GM18511 (cell line): Measurements from ENCODE around the gene FEZF1.

Experiments
- ATAC-seq: cut with Tn5 transposase; IDR thresholded peaks from one replicate; pipeline ENCODE4 v1.9.1; 2021; ENCODE audit warnings: mild to moderate bottlenecking, moderate library complexity; ENCODE audit not compliant: unreplicated experiment

FEZF1 gene

DNA sequence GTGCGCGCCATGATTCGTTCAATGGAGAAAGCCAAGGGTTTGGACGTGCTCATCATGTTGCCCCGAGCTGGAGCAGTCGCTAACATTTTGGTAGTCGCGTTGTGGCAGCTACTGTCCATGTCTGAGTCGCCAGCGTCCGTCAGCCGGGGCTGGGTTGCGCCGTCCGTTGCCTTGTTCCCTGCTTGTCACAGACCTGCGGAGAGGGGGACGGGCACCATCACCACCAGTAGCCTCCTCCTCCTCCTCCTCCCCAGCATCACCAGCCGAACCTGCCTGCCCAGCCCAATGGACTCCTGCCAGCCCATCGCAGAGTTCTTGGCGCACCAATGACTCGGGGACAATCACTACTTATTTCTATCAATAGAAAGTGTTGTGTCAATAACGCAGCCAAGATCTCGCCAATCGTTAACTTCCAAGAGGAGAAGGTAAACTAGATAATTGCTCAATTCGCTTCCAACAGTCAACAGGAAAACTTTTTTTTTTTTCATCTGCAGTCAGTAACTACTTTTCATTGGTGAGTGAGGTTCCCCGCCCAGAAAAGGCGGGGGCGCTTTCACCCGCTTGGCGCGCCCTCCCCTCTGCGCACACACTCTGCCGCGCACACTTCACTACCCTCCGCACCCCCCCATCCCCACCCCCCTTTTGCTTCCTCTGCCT, at the start of gene FEZF1:
FEZF1 (minus strand) TSS at position 432 of the 657 bp plus-strand sequence; CDS start at position 119, 313 bp downstream.
- no peak for ATAC-seq

DNA sequence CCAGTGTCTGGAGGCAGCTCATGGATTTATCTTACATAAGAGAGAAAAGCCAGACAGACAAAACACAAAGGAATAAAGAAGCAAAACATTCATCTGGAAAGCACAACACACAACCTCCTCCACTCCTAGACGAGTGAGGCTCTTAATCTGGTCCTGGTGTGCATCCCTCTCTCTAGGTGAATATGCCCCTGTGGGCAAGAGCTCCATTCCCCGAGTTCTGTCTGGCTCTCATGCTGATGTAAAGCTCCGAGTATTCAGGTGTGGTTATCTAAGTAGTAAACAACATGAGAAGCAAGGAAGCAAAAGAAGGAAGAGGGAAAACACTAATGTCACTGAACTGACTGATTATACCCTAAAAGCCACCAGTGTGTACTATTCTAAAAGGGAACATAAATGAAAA, 47.9 kb upstream of the FEZF1 start:
- ATAC-seq, result no peak

DNA sequence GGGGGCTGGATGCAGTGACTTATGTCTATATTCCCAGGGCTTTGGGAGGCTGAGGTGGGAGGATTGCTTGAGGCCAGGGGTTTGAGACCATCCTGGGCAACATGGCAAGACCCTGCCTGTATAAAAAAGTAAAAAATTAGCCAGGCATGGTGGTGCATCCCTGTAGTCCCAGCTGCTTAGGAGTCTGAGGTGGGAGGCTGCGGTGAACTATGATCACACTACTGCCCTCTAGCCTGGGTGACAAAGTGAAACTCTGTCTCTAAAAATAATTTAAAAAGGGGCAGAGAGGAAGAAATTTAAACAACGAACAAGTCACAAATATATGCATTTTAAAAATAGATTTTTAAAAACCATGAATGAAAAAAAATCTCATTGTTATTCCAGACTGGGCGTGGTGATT, 46.2 kb upstream of the FEZF1 start:
- no peak for ATAC-seq

DNA sequence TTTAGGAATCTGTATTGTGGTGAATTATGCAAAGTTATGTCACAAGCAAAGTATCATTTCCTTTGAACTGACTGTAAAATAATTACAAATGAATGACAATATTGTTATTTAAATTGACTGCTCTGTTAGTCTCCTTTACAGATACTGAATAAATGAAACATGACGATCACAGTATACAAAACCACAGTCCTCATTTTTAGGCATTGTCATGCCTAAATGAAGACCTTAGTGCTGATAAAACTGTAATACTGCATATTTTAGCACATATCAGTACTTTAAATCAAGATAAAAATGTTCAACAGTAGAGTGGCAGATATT, 39.7 kb upstream of the FEZF1 start:
- no peak for ATAC-seq

DNA sequence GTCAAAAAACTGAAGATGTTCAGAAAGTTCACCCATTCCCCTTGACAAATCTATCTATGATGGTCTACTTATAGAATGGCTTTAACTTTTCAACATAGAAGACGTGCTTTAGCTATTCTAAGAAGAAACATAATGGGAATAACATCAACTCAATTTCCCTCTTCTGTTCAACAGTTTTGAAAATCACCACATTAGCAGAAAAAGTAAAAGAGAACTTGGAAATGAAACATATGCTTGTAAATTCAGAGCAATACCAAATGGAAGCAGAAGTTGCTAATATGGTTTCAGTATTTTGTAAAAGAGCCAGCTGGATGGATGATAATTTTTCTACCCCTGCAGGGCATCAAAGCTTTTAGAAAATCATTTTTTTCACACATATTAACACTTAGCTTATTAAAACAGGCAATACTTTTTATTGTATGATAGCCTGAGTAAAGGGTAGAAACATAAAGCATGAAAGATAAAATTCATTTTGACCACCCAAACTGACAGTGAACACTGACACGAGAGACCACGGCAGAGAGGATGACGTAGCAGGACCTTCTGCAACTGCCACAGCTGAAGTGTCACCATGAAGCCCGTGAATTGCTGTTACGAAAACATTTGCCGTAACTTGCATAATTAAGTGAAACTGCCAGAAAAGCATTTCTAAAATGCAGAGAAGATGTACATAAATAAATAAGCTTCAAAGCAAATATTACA, 39.2 kb upstream of the FEZF1 start:
- ATAC-seq, result no peak

DNA sequence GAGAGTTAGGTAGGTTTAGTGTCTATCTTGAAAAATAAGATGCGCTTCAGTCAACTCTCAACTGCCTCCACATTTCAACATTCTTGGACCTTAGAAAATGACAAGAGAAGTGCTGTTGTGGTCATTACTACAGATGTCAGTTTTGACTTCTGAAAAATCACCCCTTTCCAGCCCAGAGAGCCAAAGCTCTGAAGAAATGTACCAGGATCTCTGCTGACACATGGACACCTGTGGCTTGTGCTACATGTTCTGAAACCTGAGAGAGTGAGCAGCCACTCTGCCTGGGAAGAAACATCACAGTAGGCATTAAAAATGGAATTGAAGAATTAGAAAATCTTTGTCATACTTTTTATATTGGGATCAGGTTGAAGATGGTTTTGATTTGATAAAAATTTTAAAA, 35.9 kb upstream of the FEZF1 start:
- ATAC-seq, result no peak

DNA sequence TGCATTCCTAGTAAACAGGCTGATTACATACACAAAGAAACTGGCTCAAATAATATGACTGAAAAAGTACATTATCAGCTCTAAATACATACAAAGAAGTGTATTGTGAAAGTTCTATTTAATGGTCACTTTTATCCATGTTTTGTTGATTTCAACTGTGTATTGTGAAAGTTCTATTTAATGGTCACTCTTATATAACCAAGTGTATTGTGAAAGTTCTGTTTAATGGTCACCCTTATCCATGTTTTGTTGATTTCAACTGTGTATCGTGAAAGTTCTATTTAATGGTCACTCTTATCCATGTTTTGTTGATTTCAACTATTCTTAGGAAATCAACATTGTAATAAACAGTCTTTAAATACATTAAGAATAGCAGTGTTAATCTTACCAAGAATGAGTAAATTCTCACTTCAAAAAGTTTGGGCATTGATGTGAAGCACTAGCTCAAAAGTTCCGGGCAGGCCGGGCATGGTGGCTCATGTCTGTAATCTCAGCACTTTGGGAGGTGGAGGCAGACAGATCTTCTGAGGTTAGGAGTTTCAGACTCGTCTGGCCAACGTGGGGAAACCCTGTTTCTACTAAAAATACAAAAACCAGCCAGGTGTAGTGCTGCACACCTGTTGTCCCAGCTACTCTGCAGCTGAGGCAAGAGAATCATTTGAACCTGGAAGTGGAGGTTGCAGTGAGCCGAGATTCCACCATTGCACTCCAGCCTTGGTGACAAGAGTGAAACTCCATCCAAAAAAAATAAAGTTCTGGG, 34.8 kb upstream of the FEZF1 start:
- ATAC-seq, result no peak

DNA sequence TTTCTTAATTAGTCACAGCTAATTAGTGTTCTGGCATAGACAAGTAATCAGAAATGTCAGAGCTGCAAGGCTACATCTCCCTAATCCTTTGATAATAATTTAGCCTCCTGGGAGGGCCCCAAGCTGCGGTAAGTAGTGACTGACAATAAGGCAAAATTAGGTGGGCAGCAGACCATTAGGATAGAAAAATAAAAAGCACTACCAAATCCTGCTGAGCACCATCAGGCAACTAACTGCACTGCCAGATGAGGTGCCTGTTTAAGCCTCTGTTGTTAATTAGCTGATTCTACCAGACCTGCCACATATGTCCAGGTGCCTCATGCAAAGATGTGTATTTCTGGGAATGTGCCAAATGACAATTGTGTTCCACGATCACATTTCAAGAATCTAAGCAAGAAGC, 32.5 kb upstream of the FEZF1 start:
- ATAC-seq, result no peak

DNA sequence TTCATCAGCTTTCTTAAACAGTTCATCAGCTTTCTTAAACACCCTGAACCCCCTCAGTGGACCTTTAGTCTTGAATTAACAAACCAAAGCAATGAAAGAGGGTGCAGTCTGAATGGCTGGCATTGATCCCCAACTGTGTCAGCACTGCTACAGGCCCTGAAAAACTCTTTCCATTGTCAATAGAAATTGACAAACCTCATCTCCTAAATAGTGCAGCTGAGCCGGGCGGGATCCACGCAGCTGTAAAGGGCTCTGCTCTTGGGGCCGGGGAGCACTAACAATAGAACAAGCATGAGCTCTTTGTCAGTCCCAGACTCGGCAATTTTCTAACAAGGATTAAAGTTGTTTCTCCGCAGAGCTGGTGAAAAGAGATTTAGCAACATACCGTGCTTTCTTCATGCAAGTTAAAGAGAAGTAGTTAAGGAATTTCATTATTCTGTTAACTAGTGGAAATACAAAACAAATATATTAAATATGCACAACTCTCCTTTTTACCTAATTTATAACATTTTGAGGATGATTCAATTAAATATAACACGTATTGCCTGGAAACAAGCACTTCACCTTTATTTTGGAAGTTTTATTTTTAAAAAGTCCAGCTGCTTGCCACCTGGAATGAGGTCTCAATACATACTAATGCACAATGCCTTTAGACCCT, 24.7 kb upstream of the FEZF1 start:
- ATAC-seq, result no peak

DNA sequence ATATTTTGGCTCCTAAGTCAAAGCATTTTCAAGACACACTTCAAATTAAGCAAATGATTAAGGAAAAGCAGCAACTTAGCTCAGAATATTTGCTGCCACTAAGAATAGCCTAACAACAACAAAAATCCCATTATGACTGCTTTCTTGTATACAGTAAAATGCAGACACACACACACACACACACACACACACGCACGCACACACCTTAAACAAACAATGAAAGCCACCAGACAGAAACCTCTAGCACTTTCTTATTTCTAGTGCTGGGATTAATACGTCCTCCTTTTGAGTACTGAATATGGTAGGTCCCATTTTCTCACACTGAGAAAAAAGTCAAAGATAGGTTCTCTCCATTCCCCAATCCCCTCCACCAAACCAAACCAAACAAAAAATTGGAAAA, 23.4 kb upstream of the FEZF1 start:
- ATAC-seq, result no peak

DNA sequence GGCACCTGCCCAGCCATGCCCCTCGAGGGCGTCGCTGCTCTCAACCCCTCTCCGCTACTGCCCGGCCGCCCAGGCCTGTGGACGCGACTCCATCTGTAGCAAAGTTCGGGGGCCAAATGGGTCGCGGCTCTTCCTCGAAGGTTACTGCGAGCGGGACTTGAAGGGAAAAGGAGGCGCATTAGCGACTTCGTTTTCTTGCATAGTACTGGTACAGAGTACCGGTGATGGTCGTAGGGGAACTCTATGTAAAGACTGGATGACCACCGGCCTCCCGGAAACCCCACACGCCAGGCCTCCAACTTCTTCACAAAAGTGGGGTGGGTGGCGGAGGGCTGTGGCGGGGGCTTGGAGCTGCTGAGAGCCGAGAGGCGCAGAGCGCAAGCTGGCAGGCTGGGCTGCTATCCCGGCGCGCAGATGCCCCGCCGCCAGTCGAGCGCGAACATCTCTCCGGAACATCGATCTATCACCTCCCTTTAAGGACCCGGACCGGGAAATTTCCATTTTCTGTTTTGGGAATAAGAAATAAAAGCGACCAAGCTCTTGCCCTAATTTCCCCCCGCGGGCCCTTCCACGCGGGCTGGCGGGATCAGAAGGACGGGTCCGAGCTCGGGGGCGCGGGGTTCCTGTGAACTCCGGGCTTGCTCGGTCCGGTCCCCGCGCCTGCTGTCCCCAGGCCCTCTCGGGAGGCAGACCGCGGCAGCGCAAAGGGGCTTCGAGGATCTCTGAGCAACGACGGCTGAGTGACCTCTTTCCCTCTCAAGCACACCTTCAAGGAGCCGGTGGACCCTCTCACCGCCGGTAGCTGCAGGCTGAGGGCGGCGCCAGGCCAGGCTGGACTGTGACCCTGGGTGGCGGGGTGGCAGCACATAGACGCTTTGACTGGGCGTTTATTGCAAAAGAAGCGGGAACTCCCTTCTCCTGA, 12.2 kb upstream of the FEZF1 start:
- ATAC-seq, result no peak

DNA sequence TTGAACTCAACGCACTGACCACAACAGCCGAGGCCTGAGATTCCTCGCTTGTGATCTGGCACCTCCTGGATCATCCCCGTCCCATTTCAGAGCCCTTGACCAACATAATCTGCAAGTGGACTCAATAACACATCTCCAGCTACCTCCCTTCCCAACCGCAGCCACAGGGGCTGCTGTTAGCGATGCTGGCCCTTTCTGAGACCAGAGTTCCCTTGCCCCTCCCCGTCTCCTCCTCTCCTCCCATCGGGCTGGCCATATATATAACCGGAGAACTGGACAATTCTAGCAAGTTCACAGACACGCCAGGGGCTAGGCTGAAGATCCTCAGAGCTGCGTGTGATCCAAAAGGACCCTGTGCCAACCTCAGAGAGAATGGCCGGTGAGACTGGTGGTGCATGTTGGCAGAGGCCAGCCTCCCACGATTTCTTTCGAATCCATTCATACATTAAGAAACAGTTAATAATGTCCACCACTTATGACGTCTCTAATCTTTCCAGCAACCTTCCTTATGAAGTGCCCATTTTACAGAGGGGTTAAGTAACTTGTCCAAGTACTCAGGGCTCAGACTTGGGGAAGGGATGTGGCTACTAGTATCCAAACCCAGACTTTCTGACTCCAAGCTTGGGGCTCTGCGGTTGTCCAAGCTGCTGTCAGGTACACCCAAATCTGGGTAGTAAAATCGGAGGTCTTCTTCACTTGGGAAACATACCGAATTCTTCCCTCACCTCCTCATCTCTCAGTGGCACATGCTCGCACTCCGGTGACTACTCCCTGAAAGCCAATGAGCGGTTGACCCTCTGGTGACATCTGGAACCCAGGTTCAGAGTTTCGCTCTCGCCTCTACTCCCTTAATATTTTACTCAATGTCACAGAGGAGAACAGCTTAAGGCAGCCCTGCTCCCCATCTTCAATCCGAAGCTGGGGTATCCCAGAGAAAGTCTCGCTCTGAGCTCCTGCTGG, 11.2 kb upstream of the FEZF1 start:
- ATAC-seq, result no peak

DNA sequence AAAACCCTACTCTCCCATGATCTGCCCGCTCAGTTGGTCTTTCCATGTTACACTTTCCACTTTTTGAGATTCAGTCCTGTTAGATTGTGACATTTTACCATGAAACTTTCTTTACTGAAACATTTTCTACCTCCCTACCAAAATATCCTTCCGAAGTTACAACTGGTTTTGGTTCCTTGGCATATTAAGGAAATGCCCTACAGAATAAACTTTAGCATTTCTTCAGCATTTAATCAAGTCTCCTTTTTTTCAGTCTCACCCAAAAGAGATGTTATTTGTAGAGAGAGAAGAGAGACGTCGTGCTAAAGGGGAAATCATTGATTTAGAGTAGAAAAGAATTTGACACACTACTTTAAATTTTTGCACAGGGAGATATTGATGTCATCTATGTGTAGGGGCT, 9.7 kb upstream of the FEZF1 start:
- no peak for ATAC-seq

DNA sequence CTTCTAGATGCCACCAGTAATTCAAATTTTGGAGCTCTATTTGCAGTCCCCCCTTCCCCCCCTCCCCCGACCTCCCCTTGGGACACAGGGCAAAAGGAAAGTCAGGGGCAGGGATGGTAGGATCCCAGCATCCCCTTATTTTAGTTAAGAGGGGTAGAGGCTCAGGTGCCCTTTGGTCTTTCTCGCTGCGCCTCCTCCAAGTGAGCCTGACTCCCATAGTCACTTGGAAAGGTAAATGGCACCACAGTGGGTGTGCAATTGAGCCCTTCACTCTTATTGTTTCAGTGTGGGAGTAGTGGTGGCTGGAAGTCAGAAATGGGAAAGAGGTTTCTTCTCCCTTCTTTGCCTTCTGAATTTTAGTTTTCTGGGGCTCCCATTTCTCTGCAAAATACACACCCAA, 8.2 kb upstream of the FEZF1 start:
- ATAC-seq, result no peak

DNA sequence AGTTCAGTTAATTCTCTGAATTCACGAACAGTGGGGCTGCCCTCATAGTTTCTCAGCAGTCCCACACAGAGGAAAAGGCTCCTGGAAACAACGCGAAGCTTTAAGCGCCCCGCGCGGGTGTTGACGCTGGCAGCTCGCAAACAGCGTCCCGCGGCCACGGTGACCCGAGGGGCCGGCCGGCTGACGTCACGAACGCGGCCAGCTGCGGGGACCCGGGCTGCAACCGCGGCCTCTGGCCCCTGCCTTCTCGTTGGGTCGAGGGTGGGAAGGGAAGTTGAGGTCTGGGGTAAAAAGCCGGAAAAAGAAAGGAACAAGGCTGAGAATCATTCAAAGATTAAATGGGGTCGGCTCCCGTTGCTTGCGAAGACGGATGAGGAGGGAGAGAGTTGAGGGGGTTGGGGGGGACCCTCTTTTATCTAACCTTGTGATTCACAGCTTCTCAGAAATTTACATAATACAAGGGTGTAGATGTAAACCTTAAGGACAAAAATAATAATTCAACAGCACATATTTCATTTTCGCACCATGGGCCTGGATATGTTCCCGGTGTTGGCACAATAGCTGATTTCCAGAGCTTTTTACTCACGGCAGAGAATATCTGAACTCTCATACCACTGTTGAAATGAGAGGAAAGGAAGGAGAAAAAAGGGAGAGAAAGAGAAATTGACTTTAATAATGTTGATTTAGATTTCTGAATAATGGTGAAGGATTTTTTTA, 7.3 kb upstream of the FEZF1 start:
- no peak for ATAC-seq

DNA sequence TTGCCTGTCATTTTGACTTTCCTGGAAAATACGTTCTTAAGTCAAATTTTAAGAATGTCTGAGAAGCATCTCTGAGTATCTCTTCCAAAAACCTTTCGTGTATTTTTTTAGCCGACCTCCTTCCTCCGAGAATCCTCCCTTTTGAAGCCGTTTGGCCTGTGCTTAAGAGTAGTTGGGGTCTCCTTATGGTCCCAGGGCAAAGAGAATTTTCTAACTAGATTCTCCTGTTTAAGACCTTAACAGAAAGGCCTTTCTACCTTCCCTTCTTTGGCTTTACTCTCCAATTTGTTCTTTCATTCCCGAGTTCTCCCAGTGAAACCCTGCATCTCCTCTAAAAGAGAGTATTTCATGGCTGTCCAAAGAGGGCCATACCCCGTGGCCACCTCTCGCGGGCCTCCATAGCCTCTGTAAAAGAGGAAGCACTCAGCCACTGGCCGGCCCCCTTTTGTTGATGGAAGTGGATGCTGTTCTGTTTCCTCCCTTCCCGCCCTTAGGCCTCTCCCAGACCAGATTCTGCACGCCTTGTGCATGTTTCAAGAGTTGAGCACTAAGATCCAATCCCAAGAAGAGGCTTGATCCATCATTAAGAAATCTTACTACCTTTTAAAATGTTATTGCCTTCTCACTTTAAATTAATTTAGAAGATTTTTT, 6.6 kb upstream of the FEZF1 start:
- no peak for ATAC-seq

DNA sequence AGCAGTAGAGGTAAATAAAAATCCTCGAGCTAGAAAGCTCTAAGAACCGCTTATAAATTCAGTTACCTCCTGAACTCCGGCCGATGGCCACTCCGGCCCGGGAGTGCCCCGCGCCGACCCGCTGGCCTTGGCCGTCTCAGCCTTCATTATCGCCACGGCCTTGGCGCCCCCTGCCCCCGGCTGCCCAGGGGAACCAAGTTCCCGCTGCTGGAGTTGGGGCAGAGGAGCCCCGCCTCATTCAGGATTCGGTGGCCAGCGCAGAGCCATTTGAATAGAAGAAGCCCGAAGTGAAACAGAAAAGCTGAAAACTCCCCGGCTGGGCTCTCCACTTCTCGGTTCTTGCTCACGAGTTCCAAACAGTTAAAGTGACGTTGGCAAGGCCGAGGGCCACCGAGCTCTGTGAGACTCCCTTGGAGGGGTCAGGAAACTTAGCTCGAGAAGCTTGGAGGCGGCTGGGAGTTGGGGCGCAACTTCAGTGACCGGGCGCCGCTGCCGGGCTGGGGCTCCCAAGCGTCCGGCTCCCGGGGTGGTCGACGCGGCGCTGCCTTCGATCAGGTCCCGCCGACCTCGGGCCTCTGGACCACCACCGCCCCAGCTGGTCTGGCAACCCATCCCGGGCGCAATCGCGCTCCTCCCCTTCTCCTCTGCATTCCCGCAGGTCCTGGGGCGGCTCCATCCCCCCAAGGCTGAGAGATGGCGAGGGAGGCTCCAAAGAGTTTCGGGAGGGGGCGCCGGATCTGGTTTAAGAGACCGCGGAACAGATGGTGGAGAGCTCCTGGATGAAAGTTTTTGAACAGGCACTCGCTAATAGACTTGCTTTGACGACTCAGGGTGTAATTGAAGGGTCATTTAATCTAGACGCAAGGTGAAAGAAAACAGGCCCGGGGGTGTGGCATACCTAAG, 5.8 kb upstream of the FEZF1 start:
- ATAC-seq, result no peak
